Panc1 (cell line): Measurements from ENCODE around the gene NKAIN2.

Source experiments
- CTCF ChIP-seq: fragments of 450-650 bp; IDR thresholded peaks from 2 replicates; pipeline ENCODE4 v1.5.1; 2017; ENCODE audit warnings: mild to moderate bottlenecking
- POLR2AphosphoS5 ChIP-seq: IDR thresholded peaks from 2 replicates; pipeline ENCODE4 v1.6.1; 2012; ENCODE audit warnings: mild to moderate bottlenecking, low read depth, low read length, moderate library complexity
- SIN3A ChIP-seq: IDR thresholded peaks from 2 replicates; pipeline ENCODE4 v1.6.1; 2012; ENCODE audit warnings: low read depth, mild to moderate bottlenecking, low read length, moderate library complexity, borderline replicate concordance; ENCODE audit not compliant: insufficient read depth

- TF ChIP-seq POLR2AphosphoS5 (no peak), CTCF (no peak), SIN3A (no peak)
Measured at GRCh38 chr6:124772733-124773319, 969.2 kb downstream of the NKAIN2 start.
